Measurements from ENCODE around the gene FAM210A. TPM values are rescaled to one million over a fixed set of nuclear protein-coding genes. Genes with fewer than 3 reads are reported as not detected.

The FAM210A gene
- total RNA-seq, 1 donor, result 20.7 TPM

GRCh38 chr18:13641551-13642439 lies 84.6 kb downstream of the FAM210A start:
- H3K4me3 ChIP-seq (ENCODE audit: low read depth, low read length), result peak overlapping the region; percentile 36
- no peak for DNase-seq (ENCODE audit: low read depth)
- TF ChIP-seq, protein P1, sequence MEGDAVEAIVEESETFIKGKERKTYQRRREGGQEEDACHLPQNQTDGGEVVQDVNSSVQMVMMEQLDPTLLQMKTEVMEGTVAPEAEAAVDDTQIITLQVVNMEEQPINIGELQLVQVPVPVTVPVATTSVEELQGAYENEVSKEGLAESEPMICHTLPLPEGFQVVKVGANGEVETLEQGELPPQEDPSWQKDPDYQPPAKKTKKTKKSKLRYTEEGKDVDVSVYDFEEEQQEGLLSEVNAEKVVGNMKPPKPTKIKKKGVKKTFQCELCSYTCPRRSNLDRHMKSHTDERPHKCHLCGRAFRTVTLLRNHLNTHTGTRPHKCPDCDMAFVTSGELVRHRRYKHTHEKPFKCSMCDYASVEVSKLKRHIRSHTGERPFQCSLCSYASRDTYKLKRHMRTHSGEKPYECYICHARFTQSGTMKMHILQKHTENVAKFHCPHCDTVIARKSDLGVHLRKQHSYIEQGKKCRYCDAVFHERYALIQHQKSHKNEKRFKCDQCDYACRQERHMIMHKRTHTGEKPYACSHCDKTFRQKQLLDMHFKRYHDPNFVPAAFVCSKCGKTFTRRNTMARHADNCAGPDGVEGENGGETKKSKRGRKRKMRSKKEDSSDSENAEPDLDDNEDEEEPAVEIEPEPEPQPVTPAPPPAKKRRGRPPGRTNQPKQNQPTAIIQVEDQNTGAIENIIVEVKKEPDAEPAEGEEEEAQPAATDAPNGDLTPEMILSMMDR (IDR thresholded peaks at IDR 0.05; ENCODE audit: insufficient read depth, low read depth, low read length), result no peak

DNA sequence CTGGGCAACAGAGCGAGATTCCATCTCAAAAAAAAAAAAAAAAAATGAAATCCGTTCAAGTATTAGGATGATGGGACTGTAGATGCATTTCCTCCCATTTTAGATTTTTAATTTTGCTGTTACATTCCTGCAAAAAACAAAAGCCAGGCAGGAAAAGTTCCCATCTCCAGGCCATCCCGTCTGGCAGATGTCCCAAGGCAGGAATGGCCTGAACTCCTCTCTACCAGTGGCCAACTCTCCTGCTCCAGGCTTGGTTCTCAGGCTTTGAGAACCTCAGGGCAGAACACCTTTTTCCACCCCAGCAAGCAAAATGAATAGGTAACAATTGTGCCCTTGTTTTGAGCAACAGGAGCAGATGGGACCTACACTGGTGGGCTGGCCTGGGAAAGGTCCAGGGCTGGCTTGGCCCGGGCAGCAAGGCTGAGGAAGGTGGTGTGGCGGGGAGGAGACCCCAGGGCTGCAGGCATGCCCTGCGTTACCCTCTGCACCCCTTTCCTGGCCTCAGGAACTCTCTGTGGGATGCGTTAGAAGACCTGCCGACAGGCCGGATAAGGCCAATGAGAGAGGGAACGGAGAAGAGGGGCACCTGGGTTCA lies 86.0 kb downstream of the FAM210A start:
- no peak overlapping the region for H3K4me3 ChIP-seq (ENCODE audit: low read depth, low read length)
- DNase-seq (ENCODE audit: low read depth), result no peak
- TF ChIP-seq, protein P1 (IDR thresholded peaks at IDR 0.05; ENCODE audit: insufficient read depth, low read depth, low read length), result no peak

DNA sequence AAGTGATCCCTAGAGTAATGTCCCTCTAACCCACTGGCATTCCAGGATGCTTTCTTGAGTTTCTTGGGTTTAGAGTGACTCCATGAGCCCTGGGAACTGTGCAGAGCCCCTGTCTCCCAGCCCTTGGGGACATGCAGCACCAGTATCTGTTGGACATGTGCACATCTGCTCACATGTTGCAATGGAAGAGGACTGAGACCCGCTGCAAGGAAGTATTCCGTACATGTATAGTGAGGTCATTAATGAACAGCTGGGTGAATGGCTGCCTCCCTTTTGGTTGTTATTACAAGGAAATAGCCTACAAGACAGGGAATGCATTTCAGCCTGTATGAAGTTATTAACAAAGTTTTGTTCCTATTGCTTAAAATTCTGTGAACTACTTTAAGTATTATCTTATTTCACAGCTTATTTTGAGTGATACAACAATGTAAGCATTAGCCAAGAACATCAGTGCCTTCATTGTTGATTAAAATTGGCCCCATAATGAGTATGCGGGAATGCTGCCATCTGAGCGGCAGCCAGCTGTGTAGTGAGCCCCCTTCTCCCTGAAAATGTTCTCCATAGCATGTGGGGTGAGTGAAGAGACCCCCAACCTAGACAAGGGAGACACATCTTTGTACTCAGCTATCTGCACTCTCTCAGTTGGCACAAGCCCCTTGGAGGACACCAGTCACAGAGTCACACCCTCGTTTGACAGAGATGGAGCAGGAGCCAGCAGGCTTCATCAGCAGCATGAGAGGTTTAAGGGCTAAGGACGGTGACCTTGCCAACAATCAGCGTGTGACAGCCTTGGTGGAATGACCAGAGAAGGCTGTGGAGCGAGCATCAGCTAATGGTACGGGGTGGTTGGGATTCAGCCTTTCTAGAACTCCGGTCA lies 87.4 kb downstream of the FAM210A start:
- H3K4me3 ChIP-seq (ENCODE audit: low read depth, low read length), result no peak overlapping the region
- TF ChIP-seq, protein P1 (IDR thresholded peaks at IDR 0.05; ENCODE audit: insufficient read depth, low read depth, low read length), result no peak
- DNase-seq (ENCODE audit: low read depth), result no peak

DNA sequence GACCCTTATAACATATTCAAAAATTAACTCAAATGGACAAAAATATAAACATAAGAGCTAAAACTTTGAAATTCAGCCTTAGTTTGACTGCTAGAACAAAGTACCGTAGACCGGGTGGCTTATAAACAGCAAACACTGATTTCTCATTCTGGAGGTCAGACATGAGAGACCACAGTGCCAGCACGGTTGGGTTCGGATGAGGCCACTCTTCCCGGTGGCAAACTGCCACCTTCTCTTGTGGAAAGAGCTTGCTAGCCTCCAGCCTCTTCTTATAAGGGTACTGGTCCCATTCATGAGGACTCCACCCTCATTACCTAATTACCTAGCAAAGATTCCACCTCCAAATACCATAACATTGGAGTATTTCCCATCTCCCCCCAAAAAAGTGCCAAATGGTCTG lies 91.3 kb downstream of the FAM210A start:
- H3K4me3 ChIP-seq (ENCODE audit: low read depth, low read length), result no peak overlapping the region
- no peak for DNase-seq (ENCODE audit: low read depth)
- TF ChIP-seq, protein P1 (IDR thresholded peaks at IDR 0.05; ENCODE audit: insufficient read depth, low read depth, low read length), result no peak

- H3K4me3 ChIP-seq (ENCODE audit: low read depth, low read length), result no peak overlapping the region
- TF ChIP-seq, protein P1 (IDR thresholded peaks at IDR 0.05; ENCODE audit: insufficient read depth, low read depth, low read length), result no peak
- DNase-seq (ENCODE audit: low read depth), result no peak
Observed at GRCh38 chr18:13633700-13634099, 92.7 kb downstream of the FAM210A start.

DNA sequence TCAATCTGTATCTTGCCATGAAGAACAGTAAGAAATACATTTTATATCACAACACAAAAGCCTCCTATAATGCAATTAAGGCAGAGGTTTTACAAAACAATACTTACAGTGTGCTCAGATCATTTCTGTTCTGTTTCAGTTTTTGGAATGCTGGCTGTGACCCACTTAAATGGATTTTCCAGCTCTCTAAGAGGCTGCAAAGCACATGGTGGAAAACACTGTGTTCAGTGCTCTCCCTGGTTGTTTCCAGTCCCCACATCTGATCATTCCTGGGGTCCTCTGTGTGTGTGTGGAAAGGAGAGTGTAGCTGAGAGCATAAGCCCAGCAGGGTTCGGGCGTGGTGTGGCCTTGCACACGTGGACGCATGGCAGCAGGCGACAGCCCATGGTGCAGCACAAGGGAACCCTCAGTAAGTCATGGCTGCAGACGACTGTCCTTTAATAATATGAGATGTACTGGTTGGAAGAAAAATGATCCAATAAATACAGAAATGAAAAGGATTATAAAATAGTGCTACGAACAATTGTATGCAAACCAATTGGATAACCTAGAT lies 95.6 kb downstream of the FAM210A start:
- DNase-seq (ENCODE audit: low read depth), result no peak
- TF ChIP-seq, protein P1 (IDR thresholded peaks at IDR 0.05; ENCODE audit: insufficient read depth, low read depth, low read length), result no peak

More for the DNA sequence above, 95.6 kb downstream of the FAM210A start:
- H3K4me3 ChIP-seq (ENCODE audit: low read depth, low read length), result no peak overlapping the region

Data from fibroblast of villous mesenchyme (primary cell).